ENCODE measurements around the gene INSC. TPM values are rescaled to one million over a fixed set of nuclear protein-coding genes. Genes with fewer than 3 reads are reported as not detected.

INSC gene
- total and polyA plus RNA-seq, 12 donors, result 0.19 to 0.76 (median 0.60) TPM; not detected in 4

DNA sequence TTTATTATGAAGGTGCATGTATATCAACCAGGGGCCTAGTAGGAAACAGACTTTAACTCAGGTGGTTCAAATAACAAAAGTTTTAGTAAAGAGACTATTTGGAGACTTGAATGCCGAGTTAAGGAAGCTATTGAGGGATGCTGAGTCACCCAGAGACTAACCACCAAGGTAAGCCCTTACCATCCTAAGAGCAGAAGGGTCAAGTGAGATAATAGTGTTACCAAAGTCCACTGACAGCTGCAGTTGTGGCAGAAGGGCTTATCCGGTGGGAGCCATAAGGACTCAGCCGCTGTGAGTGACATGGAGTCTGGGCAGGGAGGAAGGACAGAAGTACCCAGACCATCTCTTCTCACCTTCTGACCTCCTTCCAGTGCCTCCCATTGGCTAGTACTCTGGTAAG, 134.0 kb downstream of the INSC start:
- Histone ChIP-seq H3K27ac (no peak overlapping the region), H3K27me3 (peaks cover 0 to 10% (median 3%) of the 10 kb centered on the region in 7 donors), H3K36me3 (no peaks in the 10 kb centered on the region), H3K9me3 (no peaks in the 10 kb centered on the region), H3K4me1 (no peaks in the 10 kb centered on the region), H3K4me3 (no peak overlapping the region)
- ATAC-seq (no peak), DNase-seq (no peak)
- 79 to 83% methylated on average over 3 of the region's 3 CpGs for WGBS, 2 donors
- intact Hi-C loops (cut with DNase I), result no loop called here
- TF ChIP-seq, protein P1, sequence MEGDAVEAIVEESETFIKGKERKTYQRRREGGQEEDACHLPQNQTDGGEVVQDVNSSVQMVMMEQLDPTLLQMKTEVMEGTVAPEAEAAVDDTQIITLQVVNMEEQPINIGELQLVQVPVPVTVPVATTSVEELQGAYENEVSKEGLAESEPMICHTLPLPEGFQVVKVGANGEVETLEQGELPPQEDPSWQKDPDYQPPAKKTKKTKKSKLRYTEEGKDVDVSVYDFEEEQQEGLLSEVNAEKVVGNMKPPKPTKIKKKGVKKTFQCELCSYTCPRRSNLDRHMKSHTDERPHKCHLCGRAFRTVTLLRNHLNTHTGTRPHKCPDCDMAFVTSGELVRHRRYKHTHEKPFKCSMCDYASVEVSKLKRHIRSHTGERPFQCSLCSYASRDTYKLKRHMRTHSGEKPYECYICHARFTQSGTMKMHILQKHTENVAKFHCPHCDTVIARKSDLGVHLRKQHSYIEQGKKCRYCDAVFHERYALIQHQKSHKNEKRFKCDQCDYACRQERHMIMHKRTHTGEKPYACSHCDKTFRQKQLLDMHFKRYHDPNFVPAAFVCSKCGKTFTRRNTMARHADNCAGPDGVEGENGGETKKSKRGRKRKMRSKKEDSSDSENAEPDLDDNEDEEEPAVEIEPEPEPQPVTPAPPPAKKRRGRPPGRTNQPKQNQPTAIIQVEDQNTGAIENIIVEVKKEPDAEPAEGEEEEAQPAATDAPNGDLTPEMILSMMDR (IDR thresholded peaks at IDR 0.05), result no peak

DNA sequence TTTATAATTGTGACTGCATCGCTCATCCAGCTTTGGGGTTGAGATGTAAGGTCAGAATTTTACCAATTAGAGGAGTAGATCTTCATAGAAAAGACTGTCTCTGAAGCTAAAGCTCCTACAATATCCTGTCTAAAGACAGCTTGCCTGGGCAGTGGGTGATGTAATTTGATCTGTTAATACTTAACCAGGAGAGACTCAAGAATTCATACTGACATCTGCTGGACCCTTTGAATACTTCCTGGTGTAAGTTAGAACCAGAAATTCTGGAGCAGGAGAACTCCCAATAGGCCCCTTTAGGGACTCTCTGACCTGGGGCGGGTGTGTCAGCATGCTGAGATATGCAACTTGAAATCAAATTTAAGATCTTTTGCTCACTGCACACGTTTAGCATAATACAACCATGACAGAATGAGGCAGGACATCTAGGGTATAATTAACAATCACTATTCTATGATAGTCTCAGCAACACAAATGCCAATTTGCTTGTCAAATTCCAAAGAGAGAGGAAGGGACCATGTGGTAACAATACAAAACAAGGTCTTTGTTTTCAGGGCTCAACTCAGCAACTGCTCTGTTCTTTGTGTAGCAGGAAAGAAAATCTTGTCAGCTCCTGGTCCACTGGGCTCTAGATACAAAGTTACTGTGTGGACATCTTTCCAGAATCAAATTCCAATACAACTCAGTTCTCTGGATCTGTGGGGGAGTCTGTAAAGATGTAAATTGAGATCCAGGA, 143.9 kb downstream of the INSC start:
- peaks cover 0 to 8% (median 0%) of the 10 kb centered on the region in 7 donors for H3K27me3 ChIP-seq
- intact Hi-C loops (cut with DNase I), result no loop called here
- WGBS, 2 donors, result 47 to 52% methylated on average over 3 of the region's 3 CpGs
- H3K27ac ChIP-seq, result no peak overlapping the region
- H3K9me3 ChIP-seq, result no peaks in the 10 kb centered on the region
- TF ChIP-seq, protein P1 (IDR thresholded peaks at IDR 0.05), result peak in 2 of 9 donors; percentile 6 to 15
- H3K4me1 ChIP-seq, result peaks cover 0 to 5% (median 0%) of the 10 kb centered on the region in 9 donors
- DNase-seq, result no peak
- H3K4me3 ChIP-seq, result no peak overlapping the region
- no peak for ATAC-seq
- no peaks in the 10 kb centered on the region for H3K36me3 ChIP-seq

DNA sequence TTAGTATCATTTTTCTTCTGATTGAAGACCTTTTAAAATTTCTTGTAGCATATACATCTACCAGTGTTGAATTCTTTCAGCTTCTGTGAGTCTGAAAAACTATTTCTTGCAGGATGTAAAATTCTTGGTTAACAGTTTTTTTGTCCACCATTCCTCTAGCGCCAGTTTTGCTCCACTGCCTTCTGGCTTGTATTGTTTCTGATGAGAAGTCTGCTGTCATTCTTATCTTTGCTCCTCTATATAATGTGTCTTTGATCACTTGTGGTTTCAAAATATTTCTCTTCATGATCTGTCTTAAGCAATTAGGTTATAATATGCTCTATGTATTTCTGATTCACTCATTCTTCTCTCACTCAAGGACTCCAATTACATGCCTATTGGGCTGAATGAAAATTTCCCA, 152.3 kb downstream of the INSC start:
- H3K36me3 ChIP-seq, result no peaks in the 10 kb centered on the region
- 96 to 100% methylated on average over 1 of the region's 1 CpG for WGBS, 2 donors
- H3K4me1 ChIP-seq, result no peaks in the 10 kb centered on the region
- peaks cover 0 to 29% (median 7%) of the 10 kb centered on the region in 11 donors for H3K9me3 ChIP-seq
- H3K4me3 ChIP-seq, result no peak overlapping the region
- DNase-seq (no peak), ATAC-seq (no peak)
- no peaks in the 10 kb centered on the region for H3K27me3 ChIP-seq
- intact Hi-C loops (cut with DNase I), result no loop called here
- no peak overlapping the region for H3K27ac ChIP-seq
- TF ChIP-seq, protein P1 (IDR thresholded peaks at IDR 0.05), result no peak

DNA sequence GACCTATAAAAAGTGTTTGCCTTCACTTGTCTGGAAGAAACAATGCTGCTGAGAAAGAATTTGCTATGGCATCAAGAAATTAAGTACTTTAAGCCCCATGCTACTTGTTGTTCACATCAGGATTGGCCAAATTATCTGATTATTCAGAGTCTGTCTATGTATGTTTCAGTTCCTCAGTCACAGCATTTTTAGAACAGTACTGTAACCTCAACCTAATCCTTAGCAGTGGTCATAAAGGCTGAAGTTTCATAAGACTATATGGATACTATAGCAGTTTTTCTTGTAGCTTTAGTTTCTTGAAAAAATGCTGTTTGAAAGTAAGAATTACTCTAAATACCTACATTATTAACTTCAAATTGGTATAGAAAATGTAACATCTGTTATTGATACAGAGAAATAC, 153.9 kb downstream of the INSC start:
- TF ChIP-seq, protein P1 (IDR thresholded peaks at IDR 0.05), result no peak
- H3K27me3 ChIP-seq, result no peaks in the 10 kb centered on the region
- no peaks in the 10 kb centered on the region for H3K4me1 ChIP-seq
- intact Hi-C loops (cut with DNase I), result no loop called here
- H3K9me3 ChIP-seq, result peaks cover 0 to 29% (median 7%) of the 10 kb centered on the region in 11 donors
- no peaks in the 10 kb centered on the region for H3K36me3 ChIP-seq
- no peak for ATAC-seq
- no peak overlapping the region for H3K27ac ChIP-seq
- H3K4me3 ChIP-seq, result no peak overlapping the region
- DNase-seq, result no peak

All from heart right ventricle (tissue), 16 donors.